Erythroblast (primary cell): ENCODE results near the gene GRAMD1C.
"Not testable (repeated sequence)": the region's sequence is repeated elsewhere in the genome, so short reads cannot be mapped to it uniquely, and the experiment has no call there.

Experiments used
- DNase-seq, 2 experiments: peaks; one replicate each; lab custom pipeline; 2025; lab: John Stamatoyannopoulos, UW
- GATA1 ChIP-seq: IDR thresholded peaks from 2 replicates; pipeline ENCODE4 v1.6.1; 2011; ENCODE audit warnings: low read depth, mild to moderate bottlenecking, control low read depth, low read length, moderate library complexity
- POLR2A ChIP-seq: IDR thresholded peaks from 2 replicates; pipeline ENCODE4 v1.6.1; 2011; ENCODE audit warnings: mild to moderate bottlenecking, low read length

Gene GRAMD1C

DNA sequence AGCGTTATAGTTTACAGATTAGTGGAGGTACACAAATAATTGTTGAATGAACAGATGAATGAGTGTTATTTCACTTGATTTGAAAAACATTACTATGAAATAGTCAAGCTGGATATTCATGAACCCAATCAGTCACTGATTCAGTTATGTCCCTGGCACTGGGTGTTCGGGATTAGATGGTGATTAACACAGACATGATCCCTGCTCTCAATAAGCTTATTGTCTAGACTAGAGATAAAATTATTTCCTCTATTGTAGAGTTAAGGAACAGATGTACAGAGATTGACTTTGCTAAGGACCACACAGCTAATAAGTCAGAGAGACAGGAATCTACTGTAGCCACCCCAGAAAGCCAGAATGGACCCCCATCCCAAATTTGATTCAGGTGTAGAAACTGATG is 963 bp downstream of the GRAMD1C start:
- TF ChIP-seq POLR2A, result no peak
- no peak for TF ChIP-seq GATA1
- no peak for DNase-seq

DNA sequence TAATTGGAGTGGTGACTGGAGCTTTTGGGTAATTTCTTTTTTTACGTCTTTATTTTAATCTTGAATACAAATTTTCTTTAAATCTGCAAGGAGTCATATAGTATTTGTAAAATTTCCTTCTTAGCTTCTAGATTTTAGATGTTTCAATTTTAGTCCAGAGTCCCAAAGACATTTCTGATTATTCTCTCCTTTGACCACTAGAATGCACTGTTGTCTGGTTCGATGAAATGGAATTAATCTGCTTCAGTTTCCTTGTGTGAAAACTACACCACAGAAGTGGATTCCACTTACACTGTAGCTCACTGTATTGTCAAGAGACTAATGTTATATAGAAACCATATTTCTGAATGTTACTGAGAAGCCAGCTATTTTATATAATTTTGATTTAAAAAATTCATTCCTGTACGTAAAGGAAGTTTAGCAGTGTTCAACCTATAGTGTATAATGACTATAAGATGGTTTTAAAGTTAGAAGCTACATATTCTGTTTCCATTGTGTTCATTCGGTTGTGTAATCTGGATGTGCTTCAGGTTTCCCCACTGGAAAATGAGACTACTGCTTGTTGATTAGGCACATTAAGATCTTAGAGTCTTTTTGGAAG is 6.1 kb downstream of the GRAMD1C start:
- no peak for TF ChIP-seq GATA1
- DNase-seq, result peak; percentile 19 to 35

DNA sequence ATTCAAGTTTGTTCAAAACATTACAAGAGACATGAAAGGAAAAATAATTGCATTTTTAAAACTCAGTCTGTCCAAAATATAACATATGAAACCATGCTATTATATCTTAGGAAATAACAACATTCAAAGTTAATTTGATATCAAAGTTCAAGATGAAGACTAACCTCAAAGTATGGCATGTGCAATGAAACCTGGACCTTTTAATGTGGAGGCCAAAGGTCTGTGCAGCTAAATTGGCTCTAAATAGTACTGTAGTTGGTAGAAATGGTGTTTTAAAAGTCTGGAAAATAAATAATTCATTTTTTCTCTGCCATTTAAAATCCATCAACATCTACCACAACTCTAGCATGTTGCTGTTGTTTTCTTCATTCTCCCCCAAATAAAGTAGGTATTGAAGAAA is 8.7 kb downstream of the GRAMD1C start:
- TF ChIP-seq GATA1 (no peak), POLR2A (no peak)
- no peak for DNase-seq

DNA sequence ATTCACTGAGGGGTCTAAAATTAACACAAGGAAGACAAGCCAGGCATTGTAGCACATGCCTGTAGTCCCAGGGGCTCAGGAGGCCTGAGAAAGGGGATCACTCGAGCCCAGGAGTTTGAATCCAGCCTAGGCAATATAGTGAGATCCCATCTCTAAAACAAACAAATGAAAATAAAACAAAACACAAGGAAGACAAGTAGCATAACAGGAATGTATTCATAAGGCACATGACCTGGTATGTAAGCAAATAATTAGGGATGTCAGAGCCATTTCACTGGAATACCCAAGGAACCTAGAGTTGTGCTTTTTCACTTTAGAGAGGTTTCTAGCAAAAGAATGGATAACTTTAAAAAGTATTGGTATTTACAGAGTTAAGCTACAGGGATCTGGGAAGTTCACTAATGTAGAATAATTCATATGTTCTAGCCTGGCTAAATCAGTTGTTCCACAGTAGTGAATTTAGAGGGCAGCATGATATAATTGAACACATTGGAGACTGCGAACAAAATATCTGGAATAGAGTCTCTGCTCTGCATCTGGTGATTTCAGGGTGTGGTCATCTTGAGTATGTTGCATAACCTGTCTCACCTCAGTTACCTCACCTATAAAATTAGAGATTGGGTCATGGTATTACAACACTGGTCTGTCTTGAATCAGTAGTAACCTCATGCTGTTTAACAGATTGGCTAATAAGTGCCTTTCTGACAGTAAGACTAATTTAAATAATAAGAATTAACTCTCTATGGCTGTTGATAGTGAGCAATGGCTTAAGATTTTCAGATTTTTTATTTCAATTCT is 9.3 kb downstream of the GRAMD1C start:
- DNase-seq, result no peak
- TF ChIP-seq GATA1 (no peak), POLR2A (no peak)

DNA sequence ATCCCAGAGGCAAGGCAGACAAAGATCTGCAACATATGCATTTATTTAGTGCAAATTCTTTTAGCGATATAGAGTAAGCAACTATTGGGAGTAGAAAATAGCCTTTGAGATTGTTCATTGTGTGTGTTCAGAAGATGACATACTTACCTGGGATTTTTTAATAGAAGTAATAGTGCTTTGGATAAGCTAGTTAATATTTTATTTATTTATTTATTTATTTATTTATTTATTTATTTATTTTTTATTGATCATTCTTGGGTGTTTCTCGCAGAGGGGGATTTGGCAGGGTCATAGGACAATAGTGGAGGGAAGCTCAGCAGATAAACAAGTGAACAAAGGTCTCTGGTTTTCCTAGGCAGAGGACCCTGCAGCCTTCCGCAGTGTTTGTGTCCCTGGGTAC is 10.5 kb downstream of the GRAMD1C start:
- not testable (repeated sequence) for DNase-seq

DNA sequence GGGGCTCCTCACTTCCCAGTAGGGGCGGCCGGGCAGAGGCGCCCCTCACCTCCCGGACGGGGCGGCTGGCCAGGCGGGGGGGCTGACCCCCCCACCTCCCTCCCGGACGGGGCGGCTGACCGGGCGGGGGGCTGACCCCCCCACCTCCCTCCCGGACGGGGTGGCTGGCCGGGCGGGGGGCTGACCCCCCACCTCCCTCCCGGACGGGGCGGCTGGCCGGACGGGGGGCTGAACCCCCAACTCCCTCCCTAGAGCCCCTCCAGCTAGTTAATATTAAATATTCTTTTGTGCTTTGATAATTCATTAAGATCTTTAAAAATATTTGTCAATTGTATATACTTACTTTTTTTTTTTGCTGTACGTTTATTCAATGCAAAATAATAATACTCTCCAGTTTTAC is 11.3 kb downstream of the GRAMD1C start:
- not testable (repeated sequence) for DNase-seq

DNA sequence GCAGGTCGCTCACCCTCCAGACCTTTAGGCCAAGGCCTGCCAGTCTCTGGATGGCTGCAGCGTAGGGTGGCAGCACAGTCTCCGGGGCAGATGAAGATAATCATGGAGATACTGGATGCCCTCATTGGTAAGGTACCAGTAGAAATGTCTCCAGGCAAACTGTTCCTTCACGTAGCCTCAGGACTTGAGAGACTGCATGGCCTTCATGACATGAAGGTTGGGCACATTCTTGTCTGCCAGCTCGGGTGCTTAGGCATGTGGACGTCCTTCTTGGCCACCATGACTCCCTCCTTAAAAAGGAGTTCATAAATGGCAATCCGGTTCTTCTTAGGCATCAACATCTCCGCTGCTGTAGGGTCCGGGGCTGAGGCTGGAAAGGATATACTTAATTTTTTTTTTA is 11.8 kb downstream of the GRAMD1C start:
- not testable (repeated sequence) for DNase-seq

DNA sequence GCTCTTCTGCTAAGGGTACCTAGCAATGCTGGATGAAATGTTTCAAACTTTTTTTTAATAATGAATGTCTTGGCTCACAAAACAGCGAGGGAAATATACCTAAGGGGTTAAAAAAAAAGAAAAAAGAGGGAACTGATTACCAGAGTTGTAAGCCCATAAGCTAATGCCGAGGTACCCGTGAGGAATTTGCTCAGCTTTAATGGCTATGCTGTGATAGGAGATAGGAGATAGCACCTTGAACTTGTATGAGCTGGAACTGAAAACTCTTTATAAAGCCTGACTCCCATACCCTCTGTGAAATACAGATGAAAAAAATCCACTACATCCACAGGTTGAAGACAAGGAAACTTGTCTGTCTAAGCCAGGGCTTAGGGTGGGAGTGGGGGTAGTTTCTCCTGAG is 13.9 kb downstream of the GRAMD1C start:
- no peak for DNase-seq
- no peak for TF ChIP-seq GATA1

DNA sequence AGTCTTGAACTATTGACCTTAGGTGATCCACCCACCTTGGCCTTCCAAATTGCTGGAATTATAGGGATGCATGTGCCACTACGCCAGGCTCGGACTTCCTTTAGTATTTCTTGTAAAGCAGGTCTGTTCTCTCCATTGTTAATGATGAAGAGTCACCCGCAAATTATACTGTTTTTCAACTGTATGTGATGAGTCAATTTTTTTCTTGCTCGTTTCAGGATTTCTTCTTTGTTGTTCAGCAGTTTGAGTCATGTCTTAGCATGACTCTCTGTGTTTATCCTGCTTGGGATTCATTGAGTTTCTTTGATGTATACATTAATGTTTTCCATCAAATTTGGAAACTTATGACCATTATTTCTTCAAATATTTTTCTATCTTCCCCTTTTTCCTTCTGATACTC is 28.9 kb downstream of the GRAMD1C start:
- DNase-seq, result no peak
- TF ChIP-seq GATA1 (no peak), POLR2A (no peak)

DNA sequence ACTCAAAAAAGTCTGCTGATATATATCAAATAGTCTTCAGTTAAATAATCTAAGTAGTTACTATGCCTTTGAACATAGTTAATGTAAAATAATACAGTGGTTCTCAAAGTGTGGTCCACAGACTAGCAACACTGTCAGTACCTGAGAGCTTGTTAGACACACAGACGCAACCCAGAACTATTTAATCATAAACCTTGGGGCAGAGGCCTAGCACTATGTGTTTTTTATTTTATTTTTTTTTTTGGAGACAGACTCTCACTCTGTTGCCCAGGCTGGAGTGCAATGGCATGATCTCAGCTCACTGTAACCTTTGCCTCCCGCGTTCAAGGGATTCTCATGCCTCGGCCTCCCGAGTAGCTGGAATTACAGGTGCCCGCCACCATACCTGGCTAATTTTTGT is 34.7 kb downstream of the GRAMD1C start:
- DNase-seq, result no peak
- TF ChIP-seq POLR2A (no peak), GATA1 (no peak)

DNA sequence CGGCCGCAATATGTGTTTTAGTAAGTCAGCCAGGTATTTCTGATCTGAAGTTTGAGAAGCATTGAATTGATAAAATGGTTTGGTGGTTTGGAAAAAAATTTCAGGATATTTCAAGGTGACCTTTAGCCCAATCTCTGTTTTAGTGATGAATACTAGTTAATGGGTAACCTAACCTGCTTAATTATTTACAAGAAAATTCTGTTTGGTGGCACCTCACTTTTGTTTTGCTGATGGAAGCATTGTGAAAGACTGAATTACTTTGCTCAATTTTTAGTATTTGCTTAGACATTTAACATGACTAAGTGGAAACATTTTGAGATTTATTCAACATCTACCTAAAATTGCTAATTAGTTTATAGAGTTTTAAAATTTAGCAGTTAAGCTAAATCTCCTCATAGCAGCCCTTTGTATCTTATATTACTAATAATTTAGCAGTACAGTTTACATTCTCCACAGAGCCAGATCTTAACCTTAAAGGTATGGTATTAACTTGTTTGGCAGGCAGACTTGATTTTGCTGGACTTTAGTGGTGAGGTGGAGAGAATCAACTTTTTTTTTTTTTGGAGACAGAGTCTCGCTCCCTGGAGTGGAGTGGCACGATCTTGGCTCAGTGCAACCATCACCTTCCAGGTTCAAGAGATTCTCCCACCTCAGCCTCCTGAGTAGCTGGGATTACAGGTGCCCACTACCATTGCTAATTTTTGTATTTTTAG is 35.4 kb downstream of the GRAMD1C start:
- no peak for DNase-seq
- TF ChIP-seq POLR2A (no peak), GATA1 (no peak)

DNA sequence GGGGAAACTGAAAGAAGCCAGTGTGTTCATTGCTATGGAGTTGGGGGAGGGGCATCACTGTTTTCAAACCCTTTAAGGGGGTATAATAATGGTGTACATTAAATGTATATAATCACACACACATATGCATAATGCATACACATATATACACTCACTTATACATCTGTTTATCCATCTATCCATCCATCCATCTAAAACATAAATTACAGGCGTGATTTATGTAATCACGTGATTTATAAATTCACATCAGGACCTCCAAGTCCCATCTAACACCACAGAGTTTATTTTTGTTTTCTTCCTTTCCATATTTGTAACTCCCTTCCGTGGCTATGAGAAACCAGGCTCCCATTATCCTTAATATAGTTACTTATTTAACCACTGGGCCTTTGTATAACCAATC is 39.8 kb downstream of the GRAMD1C start:
- DNase-seq, result no peak
- TF ChIP-seq GATA1 (no peak), POLR2A (no peak)

DNA sequence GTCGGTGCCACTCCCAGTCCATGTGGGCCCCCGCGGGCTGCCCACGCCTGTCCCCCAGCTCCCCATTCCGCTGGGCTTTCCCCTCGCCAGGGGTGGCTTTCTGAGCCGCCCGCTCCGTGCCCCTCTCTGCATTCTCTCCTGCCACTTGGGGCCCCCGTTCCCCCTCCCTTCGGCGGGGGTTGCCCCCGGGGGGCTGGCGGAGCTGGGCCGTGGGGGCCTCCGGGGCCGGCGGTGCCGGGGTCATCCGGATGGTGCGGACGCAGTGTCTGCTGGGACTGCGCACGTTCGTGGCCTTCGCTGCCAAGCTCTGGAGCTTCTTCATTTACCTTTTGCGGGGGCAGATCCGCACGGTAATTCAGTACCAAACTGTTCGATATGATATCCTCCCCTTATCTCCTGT is 46.5 kb downstream of the GRAMD1C start:
- no peak for DNase-seq
- TF ChIP-seq POLR2A (no peak), GATA1 (no peak)

DNA sequence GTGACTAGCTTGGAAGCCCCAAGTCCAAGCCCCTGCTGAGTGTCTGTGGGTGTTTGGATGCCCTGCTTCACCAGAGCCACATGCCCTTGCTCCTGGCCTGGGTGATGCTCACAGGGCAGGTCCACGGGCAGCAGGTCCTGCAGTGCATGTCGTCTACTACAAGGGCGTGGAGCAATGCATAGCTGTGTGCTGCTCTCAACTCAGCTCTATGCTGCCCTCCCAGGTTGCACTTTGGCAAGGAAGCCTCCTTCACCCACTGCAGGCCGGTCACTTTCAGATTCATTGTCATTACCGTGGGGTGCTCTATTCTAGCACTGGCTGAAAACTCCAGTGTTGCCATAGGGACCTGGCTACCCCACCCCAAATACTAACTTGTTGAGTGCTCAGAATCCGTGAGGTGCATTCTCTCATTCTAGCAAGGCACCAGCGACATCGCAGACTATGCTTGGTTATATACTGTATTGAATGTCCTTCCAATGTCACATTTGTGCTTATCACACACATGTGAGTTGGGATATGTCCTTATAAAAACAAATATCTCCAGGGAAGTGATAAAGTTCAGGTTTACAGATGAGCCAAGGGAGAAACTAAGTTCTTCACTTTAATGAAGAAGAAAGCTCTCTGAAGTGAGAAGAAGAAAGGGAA is 51.8 kb downstream of the GRAMD1C start:
- DNase-seq, result peak in 1 of 2 experiments; percentile 2
- TF ChIP-seq POLR2A, result no peak
- no peak for TF ChIP-seq GATA1

DNA sequence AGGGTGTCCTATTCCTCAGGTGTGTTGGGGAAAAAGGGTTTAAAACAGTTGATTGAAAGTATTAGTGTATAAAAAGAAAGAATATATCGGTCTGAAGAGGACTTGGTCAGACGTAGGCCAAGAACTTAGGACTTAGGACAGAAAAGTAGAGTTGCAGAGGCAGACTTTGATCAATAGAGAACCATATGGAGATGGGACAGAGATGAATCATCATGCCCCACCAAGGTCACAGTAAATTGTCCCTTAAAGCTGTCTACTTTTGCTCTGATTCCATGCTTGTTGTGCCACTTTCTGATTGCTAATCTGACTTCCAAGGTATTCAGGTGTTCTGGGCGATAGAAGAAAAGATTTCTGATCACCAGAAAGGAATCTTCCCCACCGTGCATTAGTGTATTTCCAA is 56.3 kb downstream of the GRAMD1C start:
- DNase-seq, result no peak
- TF ChIP-seq GATA1 (no peak), POLR2A (no peak)
